Kidney tubule cell (primary cell): Measurements from ENCODE around the gene APEH.

ENCODE experiments used
- DNase-seq: peaks from one replicate; pipeline ENCODE4 v3.0.0-alpha.2; 2018; ENCODE audit warnings: low spot score

The APEH gene

GRCh38 chr3:49714728-49715550, 40.8 kb downstream of the APEH start:
- no peak for DNase-seq

- peak; percentile 19 for DNase-seq
These were observed 41.5 kb downstream of the APEH start for GRCh38 chr3:49715611-49716121.

DNA sequence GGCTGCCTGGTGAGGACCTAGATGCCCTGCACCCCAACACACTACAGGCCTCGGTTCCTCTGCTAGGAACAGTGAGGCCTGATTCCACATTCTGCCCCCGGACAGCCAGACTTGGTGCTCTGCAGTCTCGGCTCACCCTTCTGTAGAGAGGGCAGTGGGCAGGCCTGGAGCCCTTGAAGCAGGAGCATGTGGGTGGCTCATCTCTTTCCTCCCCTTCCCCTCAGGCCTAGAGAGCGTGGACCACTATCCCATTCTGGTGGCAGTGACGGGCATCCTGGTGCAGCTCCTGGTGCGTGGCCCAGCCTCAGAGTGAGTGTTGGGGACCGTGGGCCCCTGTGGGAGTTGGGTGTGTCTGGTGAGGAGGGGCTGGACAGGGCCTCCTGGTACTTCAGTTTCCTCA, 42.0 kb downstream of the APEH start:
- no peak for DNase-seq

DNA sequence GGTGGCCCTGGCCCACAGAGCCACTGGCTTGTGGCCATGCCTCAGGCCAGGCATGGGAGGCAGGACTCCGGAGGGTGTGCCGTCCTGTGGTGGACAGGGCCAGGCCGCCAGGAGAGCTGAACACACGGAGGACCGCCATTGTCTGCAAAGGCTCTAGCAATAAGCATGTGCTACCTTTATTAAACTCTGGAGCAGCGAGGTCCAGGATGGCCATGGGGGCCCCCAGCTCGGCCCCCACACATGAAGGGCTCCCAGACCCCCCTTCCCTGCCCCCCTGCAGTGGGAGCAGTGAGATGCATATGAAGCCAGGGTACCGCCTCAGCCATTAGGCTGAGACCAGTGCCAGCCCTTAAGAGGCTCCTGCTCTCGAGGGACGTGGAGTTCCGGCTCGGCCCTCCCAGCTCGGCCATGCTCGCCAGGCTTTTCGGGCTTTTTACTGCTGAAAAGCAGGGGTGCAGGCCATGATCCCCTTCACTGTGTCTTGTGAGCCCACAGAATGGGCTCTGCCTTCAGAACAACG, 42.6 kb downstream of the APEH start:
- DNase-seq, result no peak

- no peak for DNase-seq
These were observed 43.2 kb downstream of the APEH start for GRCh38 chr3:49717211-49717958.

- DNase-seq, result no peak
These were observed 44.1 kb downstream of the APEH start for GRCh38 chr3:49717959-49718857.

DNA sequence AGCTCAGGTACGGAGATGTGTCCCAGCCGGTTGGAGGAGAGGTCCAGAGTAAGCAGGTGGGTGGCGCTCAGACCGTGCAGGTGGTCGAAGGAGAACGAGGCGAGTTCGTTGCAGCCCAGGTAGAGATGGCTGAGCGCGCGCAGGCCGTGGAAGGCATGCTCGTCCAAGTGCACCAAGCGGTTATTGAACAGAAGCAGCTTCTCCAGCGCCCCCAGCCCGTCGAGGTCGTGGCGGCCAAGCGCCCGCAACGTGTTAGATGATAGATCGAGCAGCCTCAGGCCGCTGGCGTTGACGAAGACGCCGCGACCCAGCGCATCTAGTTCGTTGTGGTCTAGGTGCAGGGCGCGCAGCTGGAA, 44.7 kb downstream of the APEH start:
- DNase-seq, result no peak

- DNase-seq, result peak; percentile 94
These were observed 45.2 kb downstream of the APEH start, which contains the start of gene AMIGO3 for GRCh38 chr3:49719214-49719884. Gene AMIGO3 (minus strand): TSS chr3:49719684. CDS start chr3:49719465, 219 bp downstream.

GRCh38 chr3:49720855-49721595, 46.9 kb downstream of the APEH start:
- DNase-seq, result no peak

- DNase-seq, result no peak
These were observed 47.4 kb downstream of the APEH start for GRCh38 chr3:49721596-49721895.

DNA sequence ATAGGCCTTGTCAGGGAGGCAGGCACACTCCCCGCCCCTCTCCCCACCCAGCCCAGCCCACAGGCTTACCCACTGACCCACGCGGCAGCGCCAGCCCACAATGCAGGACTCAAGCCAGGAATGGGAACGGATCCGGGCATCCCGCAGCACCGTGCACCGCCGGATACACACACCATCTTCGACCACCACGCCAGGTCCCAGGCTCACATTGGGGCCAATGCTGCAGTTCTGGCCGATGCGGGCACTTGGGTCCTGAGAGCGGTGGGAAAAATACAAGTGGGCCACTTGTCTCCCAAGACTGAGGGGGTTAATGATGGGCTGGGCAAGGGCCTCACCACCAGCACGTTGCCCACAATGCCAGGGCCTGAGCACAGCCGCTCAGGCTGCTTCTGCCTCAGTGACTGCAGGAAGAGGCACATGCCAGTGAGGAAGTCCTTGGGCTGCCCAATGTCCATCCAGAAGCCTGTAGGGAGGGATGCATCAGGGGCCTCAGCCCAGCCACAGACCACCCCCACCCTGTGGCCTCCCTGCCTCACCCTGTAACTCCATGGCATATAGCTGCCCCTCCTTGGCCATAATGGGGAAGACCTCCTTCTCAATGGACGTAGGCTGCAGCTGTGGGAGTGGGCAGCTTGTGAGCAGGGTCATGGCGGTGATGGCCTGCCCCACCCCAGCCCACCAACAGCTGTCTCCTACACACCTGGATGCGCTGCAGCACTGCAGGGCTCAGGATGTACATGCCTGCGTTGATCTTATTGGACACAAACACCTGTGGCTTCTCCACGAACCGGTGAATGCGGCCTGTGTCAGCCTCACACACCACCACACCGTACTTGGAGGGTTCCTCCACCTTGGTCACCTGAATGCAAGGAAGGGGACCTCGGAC, 48.0 kb downstream of the APEH start:
- no peak for DNase-seq

DNA sequence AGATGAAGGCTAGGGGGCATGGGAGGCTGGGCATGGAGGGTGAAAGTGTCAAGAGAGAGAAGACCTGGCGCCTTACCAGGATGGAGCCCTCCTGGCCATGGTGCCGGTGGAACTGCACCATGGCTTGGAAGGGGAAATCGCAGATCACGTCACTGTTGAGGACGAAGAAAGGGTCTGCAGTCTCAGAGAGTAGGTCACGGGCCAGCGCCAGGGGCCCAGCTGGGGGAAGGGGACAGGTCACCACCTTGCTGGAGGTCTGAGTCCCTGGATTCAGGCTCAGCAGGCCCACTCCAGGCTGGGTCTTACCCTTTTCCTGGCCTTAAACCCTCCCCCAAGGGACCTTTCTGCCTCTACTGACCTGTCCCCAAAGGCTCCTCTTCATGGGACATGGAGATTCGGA, 48.7 kb downstream of the APEH start:
- no peak for DNase-seq

DNA sequence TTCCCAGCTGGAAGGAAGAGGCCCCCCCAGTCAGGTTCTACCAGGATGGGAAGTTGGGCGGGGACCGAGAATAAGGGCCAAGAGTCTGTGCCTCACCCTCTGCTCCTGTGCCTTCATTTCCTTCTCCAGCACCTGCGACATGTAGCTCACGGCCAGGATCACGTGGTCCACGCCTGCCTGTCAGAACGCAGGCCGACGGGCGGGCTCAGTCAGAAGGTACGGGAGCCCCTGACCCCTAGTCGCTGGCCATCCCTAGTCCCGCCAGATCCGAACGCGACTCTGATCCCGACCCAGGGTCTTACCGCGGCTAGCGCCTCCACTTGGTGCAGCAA, 49.1 kb downstream of the APEH start:
- peak; percentile 76 for DNase-seq

DNA sequence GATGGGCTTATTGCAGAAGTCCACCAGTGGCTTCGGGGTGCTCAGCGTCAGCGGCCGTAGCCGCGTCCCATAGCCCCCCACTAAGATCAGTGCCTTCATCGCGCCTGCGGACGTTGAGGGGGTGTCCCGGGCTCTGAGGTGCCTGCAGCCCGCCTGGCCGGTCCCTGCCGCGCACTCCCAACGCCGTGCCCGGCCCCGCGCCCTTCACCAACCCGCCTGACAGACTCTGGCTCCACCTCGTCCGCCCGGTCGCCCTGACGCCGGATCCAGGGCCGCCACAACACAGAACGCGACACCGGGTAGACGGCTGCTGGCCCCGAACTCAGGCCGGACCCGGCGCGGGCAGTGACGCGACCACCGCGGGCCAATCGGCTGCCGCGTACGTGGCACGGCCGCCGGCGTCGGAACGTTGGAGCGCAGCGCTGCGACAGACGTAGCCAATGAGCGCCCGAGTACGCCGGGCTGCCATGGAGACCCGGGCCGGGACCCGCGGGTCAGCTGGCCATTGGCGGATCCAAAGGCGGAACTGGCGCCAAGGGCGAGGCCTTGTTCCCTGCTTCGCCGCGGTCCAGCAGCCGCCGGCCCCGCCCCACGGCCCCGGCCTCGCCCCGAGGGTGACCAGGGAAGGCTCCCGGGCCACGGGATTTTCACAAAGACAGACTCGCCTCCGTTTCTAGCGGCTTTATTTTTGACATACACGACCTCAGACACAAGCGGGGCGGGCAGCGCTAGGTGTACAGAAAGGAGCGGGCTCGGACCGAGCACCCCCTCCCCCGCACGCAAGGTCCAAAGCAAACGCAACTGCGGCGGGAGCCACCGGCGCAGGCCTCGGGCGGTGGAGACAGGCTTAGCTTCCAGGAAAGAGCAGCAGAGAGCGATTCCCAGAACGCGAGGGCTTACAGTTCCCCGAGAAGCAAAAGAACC, 49.7 kb downstream of the APEH start, which contains the start of gene GMPPB:
GMPPB (minus strand) TSS at position 324 of the 924 bp plus-strand sequence; CDS start at position 99, 225 bp downstream.
- DNase-seq, result peak; percentile 98

GRCh38 chr3:49724586-49724985, 50.4 kb downstream of the APEH start:
- no peak for DNase-seq

- DNase-seq, result no peak
These were observed 51.9 kb downstream of the APEH start for GRCh38 chr3:49725906-49726681.

- no peak for DNase-seq
These were observed 53.2 kb downstream of the APEH start for GRCh38 chr3:49727154-49727923.
